NCI-H82 treated with DMSO at 0.1 percent for 48 hours (cell line): ENCODE results near the gene RNF208.

Experiments
- DNase-seq: peaks from one replicate; lab custom pipeline; 2025; ENCODE audit not compliant: unreplicated experiment; lab: John Stamatoyannopoulos, UW

RNF208 gene

DNA sequence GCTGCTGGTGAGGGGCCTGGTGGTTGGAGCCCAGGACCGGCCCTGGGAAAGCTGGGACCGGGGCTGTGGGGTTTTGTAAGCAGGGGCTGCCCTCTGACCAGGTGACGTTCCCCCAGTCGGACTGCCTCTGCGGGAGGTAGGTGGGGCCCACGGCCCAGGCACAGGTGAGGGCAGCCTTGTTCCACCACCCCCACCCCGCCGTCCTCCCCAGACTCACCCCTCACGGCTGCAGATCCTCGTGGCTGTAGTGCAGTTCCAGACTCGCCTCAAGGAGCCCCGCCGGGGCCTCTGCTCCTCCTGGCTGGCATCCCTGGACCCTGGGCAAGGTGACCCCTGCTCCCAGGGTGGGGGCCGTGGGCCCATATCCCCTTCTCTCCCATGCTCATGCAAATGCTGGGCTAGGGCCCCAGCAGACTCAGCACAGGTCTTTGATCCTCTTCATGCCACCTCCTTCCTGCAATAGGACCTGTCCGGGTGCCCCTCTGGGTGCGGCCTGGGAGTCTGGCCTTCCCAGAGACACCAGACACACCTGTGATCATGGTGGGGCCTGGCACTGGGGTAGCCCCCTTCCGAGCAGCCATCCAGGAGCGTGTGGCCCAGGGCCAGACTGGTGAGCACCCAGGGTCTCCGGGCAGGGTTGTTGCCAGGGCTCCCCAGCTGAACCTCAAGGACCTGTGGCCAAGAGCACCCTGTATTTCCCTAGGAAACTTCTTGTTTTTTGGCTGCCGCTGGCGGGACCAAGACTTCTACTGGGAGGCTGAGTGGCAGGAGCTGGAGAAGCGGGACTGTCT, 6.6 kb downstream of the RNF208 start:
- no peak for DNase-seq

DNA sequence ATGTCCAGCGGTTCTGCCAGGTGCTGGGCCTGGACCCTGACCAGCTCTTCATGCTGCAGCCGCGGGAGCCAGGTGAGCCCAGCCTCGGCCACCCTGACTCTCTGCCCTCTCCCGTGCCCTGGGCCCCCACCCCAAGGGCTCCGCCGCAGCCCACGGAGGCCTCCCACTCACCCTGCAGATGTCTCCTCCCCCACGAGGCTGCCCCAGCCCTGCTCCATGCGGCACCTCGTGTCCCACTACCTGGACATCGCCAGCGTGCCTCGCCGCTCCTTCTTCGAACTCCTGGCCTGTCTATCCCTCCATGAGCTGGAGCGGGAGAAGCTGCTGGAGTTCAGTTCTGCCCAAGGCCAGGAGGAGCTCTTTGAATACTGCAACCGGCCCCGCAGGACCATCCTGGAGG, 7.4 kb downstream of the RNF208 start:
- no peak for DNase-seq

DNA sequence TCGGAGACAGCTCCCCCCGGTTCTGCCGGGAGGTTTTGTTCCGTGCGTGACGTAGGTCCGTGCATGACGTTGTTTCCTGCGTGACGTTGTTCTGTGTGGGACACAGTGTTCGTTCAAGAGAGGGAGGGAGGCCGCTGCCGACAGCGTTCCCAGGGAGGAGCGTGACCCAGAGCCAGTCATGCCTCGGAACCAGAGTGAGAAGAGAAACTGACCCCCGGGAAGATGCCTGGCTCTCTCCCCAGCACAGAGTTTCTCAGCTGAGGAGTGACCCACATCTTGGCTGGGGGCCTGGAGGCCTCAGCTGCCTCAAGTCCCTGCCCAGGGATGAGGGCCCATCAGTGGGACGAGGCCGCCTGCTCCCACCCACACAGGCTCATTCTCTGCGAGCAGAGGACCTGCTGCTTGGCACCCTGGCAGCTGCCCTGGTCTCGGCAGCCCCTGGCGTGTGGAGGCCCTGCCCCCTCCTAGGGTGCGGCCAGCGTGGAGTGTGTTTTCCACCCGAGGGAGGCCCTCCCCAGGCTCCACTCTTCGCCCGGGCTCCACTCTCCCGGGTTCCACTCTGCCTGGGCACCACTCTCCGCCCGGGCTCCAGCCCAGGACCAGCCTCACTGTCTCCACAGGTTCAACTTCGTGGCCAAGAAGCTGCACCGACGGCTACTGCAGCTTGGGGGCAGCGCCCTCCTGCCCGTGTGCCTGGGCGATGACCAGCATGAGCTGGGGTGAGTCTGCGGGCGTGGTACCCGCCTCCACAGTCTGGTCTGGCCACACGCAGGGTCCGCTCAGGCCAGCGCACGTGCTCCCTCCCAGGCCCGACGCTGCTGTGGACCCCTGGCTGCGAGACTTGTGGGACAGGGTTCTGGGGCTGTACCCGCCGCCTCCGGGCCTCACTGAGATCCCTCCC, 8.6 kb downstream of the RNF208 start:
- DNase-seq = no peak

DNA sequence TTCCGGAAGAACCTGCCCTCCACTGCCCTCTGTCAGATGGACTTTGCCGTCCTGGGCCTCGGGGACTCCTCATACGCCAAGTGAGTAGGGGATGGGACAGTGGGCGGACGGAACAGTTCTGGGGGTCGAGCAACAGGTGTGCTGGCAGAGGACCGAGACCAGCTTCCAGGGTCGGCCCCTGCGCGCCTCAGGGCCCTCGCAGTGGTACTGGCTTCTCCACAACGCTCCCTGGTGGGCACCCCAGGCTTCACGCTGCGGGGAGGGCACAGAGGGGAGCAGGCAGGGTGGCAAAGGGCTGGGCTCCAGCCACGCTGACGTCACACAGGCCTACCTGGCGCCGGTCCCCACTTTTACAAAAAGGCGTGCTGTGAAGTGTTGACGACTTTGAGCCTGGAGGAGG, 9.5 kb downstream of the RNF208 start:
- DNase-seq = no peak

DNA sequence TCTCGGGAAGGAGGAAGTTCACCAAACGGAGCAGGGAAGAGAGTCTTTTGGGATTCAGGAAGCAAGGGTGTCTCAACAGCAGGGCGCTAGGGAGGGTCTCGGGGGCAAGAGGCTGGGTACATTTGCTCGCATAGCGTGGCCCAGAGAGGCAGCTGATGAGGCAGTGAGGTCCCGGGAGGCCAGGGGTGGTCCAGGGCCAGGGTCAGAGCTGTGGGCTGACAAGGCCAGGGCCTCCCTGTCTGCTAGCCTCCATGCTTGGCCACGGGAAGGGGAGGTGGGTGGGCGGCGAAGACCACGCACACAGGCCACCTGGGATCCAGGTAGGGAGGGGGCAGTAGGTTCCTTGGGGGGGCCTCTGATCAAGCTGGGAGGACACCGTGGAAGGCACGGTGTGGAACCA, 10.5 kb downstream of the RNF208 start:
- DNase-seq = no peak

DNA sequence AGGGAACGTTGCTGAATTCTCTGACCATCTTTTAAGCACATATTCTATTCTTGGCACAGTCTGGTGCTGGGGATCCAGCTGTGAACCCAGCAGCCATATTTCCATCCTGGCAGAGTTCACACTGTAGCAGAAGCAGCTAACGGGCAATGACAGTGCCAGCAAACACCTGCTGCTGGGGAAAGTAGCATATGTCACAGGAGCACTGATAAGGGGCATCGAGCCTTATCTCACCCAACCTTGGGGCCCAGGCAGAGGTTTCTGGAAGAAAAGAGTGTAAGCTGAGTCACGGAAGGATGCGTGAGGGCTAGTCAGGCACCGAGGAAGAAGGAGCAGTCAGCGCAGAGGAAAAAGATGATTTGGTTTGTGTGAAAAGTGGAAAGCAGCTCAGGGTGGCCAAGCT, 15.4 kb downstream of the RNF208 start:
- no peak for DNase-seq

DNA sequence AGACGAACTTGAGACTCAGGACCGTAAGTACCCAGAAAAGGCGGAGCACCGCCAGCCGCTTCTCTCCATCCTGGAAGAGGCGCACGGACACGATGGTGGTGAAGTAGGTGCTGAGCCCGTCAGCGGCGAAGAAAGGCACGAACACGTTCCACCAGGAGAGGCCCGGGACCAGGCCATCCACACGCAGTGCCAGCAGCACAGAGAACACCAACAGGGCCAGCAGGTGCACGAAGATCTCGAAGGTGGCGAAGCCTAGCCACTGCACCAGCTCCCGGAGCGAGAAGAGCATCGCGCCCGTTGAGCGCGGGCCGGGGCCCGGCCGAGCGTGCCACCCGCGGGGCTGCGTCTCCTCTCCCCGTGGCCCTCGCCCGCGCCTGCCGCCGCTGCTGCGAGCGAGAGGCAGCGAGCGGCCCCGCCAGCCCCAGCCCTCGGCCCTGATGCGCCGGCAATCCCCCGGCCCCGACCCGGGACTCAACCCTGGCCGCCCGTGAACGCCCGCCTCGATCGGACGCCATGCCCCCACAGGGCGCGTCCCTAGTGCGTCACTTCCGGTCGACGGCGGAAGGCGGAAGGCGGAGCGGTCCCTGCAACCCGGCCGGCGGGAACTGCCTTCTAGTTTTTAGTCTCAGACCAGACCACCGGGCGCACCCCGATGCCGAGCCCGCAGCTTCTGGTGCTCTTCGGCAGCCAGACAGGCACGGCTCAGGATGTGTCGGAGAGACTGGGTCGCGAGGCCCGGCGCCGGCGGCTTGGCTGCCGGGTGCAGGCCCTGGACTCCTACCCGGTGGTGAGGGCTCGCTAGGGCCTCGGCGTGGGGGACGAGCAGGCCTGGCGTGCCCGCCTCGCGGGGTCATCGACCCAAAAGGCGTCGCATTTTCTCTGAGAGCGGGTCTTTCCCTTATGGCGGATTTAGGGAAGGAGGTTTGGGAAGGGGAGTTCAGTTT, 16.6 kb downstream of the RNF208 start, which contains the start of the genes NDOR1 and TMEM203:
Gene NDOR1, plus strand, starts transcription at position 575 of the 944 bp plus-strand sequence. Its CDS starts 78 bp downstream, at position 653.
Gene TMEM203, minus strand, starts transcription at position 523 of the 944 bp plus-strand sequence. Its CDS starts 234 bp downstream, at position 289.
- DNase-seq = peak; percentile 25

DNA sequence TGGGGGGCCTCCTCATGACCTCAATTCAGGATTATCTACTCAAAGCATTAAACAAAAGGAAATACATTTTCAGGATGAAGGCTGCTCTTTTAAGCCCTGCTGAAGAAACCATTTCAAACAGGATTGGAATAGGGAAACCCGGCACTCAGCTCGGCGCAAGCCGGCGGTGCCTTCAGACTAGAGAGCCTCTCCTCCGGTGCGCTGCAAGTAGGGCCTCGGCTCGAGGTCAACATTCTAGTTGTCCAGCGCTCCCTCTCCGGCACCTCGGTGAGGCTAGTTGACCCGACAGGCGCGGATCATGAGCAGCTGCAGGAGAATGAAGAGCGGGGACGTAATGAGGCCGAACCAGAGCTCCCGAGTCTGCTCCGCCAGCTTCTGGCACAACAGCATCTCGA, 17.3 kb downstream of the RNF208 start:
- no peak for DNase-seq

DNA sequence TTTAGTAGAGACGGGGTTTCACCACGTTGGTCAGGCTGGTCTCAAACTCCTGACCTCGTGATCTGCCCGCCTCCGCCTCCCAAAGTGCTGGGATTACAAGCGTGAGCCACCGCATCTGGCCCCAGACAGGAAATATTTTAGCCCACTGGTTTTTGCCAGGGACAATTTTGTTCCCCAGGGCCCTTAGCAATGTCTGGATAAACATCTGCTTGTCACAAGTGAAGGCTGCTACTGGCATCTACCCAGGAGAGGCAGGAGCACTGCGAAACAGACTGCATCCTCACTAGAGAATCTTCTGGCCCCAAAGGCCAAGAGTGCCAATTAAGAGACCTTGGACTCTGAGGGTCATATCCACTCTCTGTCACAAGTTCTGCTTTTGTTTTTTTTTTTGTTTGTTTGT, 19.1 kb downstream of the RNF208 start:
- DNase-seq = no peak

DNA sequence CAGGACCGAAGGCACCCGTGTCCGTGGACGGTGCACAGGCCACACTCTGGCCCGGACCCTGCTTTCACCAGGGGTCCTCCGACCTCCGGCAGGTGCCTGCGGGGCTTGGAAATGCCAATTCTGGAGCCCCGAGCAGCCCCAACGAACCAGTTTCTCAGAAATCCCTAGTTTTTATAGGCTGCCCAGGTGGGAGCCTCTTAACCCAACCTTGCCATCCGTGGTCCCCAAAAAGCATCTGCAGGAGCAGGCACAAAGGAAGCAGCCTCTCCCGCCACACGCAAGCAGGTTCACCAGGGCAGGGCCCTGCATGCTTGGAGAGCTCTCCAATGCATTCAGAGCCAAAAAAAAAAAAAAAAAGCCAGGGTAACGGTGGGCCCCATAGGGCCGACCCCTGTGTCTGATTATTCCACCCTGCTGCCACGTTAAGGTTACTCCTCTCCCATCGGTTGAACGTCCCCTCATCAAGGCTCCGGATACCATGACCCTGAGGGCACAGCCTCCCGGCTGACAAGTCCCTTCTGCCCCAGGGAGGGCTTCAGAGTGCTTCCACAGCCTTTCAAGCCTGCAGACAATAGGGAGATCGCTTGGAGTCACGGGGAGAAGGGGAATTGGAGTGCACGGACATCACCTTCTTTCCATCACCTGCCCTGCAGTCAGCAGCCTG, 20.7 kb downstream of the RNF208 start:
- DNase-seq = no peak

DNA sequence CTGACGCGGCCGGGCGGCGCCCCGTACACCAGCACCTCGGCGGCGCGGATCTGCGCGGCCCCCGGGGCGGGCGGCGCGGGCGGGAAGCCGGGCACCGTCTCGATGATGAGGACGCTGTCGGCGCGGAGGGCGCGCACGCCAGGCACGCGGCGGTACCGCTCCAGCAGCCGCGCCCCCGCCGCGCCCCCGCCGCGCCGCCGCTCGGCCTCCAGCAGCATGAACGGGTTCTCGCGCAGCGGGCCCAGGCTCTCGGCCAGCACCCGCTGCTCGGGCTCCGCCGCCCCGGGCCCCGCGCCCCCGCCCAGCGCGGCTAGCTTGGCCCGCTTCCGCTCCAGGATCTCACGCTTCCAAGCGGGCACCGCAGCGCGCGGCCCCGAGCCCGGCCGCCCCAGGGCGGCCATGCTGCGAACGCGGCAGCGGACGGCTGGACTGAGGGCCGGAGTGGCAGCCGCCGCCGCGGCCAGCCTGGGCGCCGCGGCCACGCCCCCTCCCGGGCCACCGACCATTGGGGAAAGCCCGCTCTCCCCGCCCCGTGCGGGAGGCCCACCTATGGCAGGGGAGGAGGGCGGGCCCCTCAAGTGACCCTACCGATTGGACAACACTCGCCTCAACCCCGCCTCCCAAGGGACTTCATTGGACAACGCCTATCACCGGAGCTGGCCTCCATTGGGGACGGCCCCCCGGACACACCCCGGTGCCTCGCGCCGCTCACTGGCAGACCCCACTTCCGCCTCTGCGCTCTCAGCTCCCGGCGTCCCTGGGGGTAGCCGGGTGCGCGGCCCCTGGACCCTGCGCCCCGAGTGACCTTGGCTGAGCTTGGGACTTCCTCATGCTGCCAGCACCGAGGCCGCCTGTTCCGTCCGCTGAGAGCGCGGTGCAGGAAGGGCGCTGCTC, 21.5 kb downstream of the RNF208 start, which contains the start of gene TPRN:
Gene TPRN, minus strand, starts transcription at position 431 of the 894 bp plus-strand sequence. Its CDS starts 30 bp downstream, at position 401.
- DNase-seq = peak; percentile 96

DNA sequence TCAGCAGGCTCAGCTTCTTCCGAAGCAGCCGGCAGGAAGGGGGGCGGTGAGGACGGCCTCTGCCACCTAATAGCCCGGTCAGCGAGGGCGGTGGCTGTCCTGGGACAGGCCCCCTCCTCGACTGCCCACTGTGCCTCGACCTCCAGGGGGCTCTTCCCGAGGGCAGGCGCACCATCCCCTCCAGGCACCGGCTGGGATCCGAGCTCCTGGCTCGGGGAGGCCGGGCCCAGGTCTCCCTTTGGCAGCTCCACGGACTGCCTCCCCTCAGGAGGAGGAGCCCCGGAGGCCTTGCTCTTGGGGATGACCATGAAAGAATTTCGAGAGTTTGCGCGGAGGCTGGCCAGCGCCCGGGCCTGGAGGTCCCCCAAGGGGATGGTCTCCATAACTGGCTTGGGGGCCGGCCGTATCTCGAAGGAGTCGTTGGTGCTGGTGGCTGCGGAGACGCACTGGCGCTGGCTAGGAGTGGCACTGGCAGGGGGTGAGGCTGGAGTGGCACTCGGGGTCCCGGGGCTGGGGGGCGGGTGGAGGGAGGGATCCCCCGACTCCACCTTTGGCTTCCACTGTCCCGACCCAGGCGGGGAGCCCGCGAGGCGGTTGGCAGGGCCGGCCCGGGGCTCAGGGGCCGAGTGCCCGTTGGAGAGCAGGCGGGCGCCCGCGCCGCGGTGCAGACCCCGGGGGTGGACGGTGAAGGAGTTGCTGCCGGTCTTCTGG, 22.5 kb downstream of the RNF208 start:
- DNase-seq = no peak

DNA sequence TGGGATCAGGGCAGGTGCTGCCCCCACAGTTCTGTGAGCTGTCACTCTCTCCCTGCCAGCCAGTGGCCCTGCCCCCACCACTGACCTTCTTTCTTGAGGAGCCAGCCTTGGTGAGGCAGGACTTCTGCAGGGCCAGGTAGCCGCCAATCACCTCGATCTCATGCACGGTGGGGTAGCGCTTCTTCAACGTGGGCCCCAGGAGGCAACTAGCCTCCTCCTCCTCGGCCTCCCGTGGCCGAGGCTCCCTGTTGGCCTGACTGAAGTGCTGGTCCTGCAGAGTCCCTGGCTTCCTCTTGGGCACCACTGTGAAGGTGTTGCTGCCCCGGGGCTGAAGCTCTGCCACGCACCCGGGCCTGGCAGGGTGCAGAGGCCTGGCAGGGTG, 23.1 kb downstream of the RNF208 start:
- no peak for DNase-seq

DNA sequence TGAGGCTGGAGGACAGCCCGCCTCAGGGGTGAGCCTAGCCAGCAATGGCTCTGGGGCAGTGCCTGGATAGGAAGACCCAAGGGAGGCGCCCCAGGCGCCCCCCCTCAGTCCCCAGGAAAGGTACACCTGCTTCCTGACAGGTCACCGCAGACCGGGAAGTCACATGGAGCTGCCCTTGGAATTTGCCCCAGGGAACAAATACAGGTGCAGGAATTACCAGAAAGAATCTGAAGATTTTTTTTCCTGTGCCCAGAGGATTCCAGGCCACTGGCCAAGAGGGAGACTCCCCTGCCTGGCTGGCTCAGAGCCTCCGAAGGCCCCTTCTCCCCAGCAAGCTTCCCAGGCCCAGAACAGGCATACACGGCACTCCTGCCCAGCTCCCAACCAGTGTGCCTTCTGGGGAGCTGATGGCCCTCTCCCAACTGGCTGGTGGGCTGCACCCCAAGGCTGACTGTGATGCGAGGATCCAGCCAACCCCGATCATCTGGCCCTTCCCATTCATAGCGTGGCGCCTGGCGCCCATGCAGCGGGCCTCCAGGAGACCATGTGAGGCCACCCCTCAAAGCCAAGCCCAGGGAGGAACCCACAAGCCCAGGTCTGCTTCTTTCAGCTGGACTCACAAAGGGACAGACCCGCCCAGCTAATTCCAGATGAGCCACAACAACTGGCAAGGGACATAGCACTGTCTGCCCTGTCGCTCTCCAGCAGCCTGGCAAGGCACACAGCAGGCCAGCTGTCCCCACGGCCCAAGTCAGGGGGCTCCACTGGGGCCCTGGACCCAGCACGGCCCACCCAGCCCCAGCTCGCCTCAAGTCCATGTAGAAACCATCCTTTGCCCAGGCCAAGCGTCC, 23.8 kb downstream of the RNF208 start:
- DNase-seq = no peak

DNA sequence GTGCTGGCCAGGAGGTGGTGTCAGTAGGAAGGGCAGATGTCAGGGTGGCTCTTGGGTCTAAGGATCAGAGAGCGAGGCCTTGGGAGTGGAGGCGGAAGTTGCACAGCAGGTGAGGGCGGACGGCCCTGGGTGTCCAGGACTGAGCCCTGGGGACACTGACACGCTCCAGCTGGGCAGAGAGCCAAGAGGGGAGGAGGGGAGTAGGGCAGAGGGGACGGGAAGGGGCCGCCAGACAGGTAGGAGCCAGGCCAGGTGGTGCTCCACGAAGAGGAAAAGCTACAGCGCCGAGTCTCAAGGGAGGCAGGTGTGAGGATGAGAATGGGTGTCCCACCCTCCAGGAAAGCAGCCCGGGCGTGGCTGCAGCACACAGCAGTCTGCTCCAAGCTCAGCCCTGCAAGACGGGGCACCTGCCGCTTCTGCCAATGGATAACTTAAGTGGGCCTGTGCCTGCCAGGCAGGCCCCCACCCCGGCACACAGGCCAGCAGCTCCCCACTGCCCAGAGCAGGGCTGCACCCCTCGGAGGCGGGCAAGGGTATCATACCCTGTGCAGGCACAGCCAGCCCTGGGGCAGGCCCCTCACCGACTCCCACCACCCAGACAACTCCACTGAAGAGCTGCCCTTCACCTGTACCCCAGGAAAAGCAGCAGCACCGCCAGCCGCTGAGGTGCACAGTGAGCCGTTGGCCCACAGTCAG, 26.4 kb downstream of the RNF208 start:
- DNase-seq = no peak

DNA sequence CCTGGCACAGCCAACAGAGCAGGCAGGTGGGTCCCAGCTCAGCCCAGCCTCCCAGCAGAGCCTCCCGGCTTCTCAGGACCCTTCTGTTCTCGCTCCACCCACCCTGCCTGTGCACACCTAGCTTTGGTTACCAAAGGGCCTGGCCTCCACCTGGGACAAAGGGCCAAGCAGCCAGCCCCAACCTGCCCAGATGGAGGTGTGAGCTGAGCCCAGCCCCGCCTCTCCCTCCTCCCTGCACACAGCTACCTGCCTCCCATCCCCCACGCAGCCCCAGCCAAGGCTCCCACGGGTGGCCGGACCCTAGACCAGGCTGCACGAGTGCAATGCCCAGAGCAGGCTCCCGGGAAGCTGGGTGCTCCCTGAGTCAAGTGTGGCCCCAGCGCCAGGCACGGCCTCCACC, 27.1 kb downstream of the RNF208 start:
- no peak for DNase-seq

DNA sequence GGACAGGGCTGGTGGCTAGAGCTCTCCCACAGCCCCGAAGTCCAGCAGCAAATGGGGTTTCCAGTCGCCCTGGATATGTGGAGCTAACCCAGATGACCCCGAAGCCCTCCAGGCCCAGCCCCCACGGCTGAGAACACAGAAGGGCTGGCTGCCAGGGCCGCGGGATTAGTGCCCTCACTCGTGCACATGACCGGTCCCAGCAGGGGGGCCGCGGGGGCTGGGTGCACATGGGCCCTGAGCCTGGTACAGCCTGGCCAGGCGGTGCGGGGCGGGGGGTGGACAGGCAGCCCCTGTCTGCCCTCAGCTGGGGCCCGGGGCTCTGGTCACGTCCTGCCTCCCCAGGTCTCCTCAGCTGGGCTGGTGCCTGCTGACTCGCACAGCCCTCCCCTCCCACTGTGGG, 27.7 kb downstream of the RNF208 start:
- DNase-seq = no peak
